Activated naive CD8-positive, alpha-beta T cell treated with anti-CD3 and anti-CD28 coated beads, Interleukin-2, amount 10 ng/mL, durations not matched to agents 7 days and 5 days (primary cell): Measurements from ENCODE around the gene RND1. TPM values are rescaled to one million over a fixed set of nuclear protein-coding genes. Genes with fewer than 3 reads are reported as not detected.

Experiments
- ATAC-seq: fragments of 150-1000 bp; cut with Tn5 transposase; one replicate; pipeline ENCODE4 v1.10.0; 2021; ENCODE audit warnings: low read depth, moderate library complexity
- POLR2A ChIA-PET: fragments of 350-600 bp; sonication (Branson Sonifier 250); formaldehyde crosslinking; loops from one replicate; lab custom pipeline; 2021; ENCODE audit warnings: antibody characterized with exemption; lab: Charles Lee
- DNase-seq: peaks from one replicate; pipeline ENCODE4 v3.0.0; 2021
- H3K27ac Mint-ChIP-seq: one replicate; pipeline ENCODE4 v1.8.0; 2022; ENCODE audit warnings: mild to moderate bottlenecking, mixed read lengths
- H3K27me3 Mint-ChIP-seq: one replicate; pipeline ENCODE4 v1.8.0; 2022; ENCODE audit warnings: mild to moderate bottlenecking, moderate library complexity, mixed read lengths
- H3K36me3 Mint-ChIP-seq: one replicate; pipeline ENCODE4 v1.8.0; 2021; ENCODE audit warnings: mild to moderate bottlenecking, mixed read lengths
- H3K4me1 Mint-ChIP-seq: one replicate; pipeline ENCODE4 v1.8.0; 2021; ENCODE audit warnings: mixed read lengths
- H3K4me3 Mint-ChIP-seq: one replicate; pipeline ENCODE4 v1.8.0; 2022; ENCODE audit warnings: mild to moderate bottlenecking, moderate library complexity, mixed read lengths
- H3K9me3 Mint-ChIP-seq: one replicate; pipeline ENCODE4 v1.8.0; 2021; ENCODE audit warnings: mixed read lengths
- total RNA-seq, 2 experiments: library from RNA; stranded (reverse); gene quantifications; one replicate each; pipeline ENCODE4 v1.2.3, GENCODE V29; 2021

RND1 gene
- total RNA-seq, 2 experiments from 2014 or later = 3.8 to 4.9 TPM

DNA sequence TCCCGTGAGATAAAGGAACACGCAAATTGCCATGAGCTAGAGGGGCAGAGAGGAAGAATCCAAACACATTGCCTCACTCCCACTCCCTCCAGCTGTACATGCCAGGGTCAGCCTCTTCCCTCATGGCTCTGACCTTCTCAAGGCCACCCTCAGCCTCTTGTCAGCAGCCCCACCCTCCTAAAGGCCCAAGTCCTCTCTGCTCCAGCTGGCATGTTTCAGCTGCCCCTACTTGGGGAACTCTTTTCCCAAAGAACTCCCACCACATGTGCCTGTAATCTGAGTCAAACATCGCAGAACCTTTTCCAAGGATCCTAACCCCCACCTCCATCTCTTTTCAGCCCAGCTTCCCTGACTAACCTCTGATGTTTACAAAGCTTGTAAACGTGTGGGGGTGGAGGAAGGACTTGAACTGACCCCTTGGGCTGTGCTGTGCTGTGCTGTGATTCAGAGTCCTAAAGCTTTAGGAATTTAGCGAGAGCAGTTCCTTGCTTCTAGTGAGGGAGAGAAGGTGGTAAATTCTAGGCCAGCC, 54.7 kb downstream of the RND1 start:
- H3K27ac Mint-ChIP-seq = no peak overlapping the region

DNA sequence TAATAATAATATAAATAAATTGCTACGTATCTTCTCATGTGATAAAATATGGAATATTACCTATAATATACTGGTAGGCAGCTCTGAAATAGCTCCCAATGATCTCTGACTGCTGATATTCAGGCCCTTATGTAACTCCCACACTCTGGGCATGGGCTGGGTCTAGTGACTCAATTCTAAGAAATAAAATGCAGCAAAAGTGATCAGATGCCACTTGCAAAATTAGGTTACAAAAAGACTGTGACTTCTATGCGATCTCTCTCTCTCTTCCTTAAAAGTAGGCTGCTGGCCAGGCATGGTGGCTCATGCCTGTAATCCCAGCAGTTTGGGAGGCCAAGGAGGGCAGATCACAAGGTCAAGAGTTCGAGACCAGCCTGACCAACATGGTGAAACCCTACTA, 57.7 kb downstream of the RND1 start:
- Mint-ChIP-seq H3K9me3 (no peaks in the 10 kb centered on the region), H3K4me3 (no peak overlapping the region), H3K27ac (no peak overlapping the region), H3K4me1 (peaks cover 16% of the 10 kb centered on the region), H3K27me3 (peaks cover 12% of the 10 kb centered on the region), H3K36me3 (no peaks in the 10 kb centered on the region)
- DNase-seq = no peak
- no peak for ATAC-seq
- POLR2A ChIA-PET = interaction anchor here (0.5 kb wide), 1 partner anchor 374 kb away, joined by 3 read pairs; no protein-coding TSS in a partner anchor

More for the DNA sequence above, 54.7 kb downstream of the RND1 start:
- peaks cover 8% of the 10 kb centered on the region for H3K27me3 Mint-ChIP-seq
- H3K36me3 Mint-ChIP-seq = no peaks in the 10 kb centered on the region
- POLR2A ChIA-PET = interaction anchor here (0.7 to 1.9 kb wide), 2 partner anchors 14 to 123 kb away, joined by 3 to 5 read pairs; no protein-coding TSS in a partner anchor
- no peaks in the 10 kb centered on the region for H3K9me3 Mint-ChIP-seq
- H3K4me1 Mint-ChIP-seq = peaks cover 19% of the 10 kb centered on the region
- H3K4me3 Mint-ChIP-seq = no peak overlapping the region
- ATAC-seq (no peak), DNase-seq (no peak)

Other genes starting within 250 kb of the RND1 start
- 10 to 100 TPM; 62.1 to 65.7 TPM for gene KANSL2, start 183.6 kb downstream of the RND1 start, total RNA-seq
- gene CCNT1, start 149.2 kb downstream of the RND1 start, total RNA-seq = 10 to 100 TPM; 58.7 to 60.4 TPM
- gene ADCY6, start 76.8 kb downstream of the RND1 start, total RNA-seq = not detected
- gene CACNB3, start 47.4 kb downstream of the RND1 start, total RNA-seq = 10 to 100 TPM; 13.4 to 20.0 TPM
- gene DDX23, start 13.7 kb downstream of the RND1 start, total RNA-seq = 100 to 1,000 TPM; 135 to 162 TPM
- gene FKBP11, start 59.6 kb upstream of the RND1 start, total RNA-seq = 10 to 100 TPM; 51.9 to 53.4 TPM
- gene ARF3, start 91.6 kb upstream of the RND1 start, total RNA-seq = 10 to 100 TPM; 88.0 to 96.5 TPM
- 10 to 100 TPM in 1 of 2 experiments, 1 to 10 TPM in 1; 9.4 to 10.1 TPM for gene WNT10B, start 105.9 kb upstream of the RND1 start, total RNA-seq
- 1 to 10 TPM; 1.7 to 2.0 TPM for gene WNT1, start 112.5 kb upstream of the RND1 start, total RNA-seq
- under 1 TPM; 0.20 to 0.30 TPM for gene DDN, start 133.5 kb upstream of the RND1 start, total RNA-seq
- 10 to 100 TPM; 50.0 to 56.6 TPM for gene PRKAG1, start 152.9 kb upstream of the RND1 start, total RNA-seq
- gene KMT2D, start 194.9 kb upstream of the RND1 start, total RNA-seq = 100 to 1,000 TPM; 123 to 129 TPM
- 1 to 10 TPM; 8.0 to 9.7 TPM for gene RHEBL1, start 204.1 kb upstream of the RND1 start, total RNA-seq
- under 1 TPM; 0.11 to 0.25 TPM for gene DHH, start 228.9 kb upstream of the RND1 start, total RNA-seq
- gene LMBR1L, start 245.0 kb upstream of the RND1 start, total RNA-seq = 100 to 1,000 TPM; 111 to 112 TPM